Hepatocyte (in vitro differentiated cells): ENCODE data around the gene RHOBTB3. TPM values are rescaled to one million over a fixed set of nuclear protein-coding genes. Genes with fewer than 3 reads are reported as not detected.
"Not testable (repeated sequence)": the region's sequence is repeated elsewhere in the genome, so short reads cannot be mapped to it uniquely, and the experiment has no call there.

Experiments used
- DNase-seq: peaks from one replicate; pipeline ENCODE4 v3.0.0-alpha.2; 2016; ENCODE audit warnings: low spot score
- H2AFZ ChIP-seq: fragments of 200-600 bp; sonication (generic); 2 replicates; pipeline ENCODE4 v1.6.0; 2016; ENCODE audit warnings: antibody characterized with exemption, mild to moderate bottlenecking
- H3K27ac ChIP-seq: fragments of 200-600 bp; sonication (generic); 2 replicates; pipeline ENCODE4 v1.5.1; 2016; ENCODE audit warnings: mild to moderate bottlenecking
- H3K27me3 ChIP-seq: fragments of 200-600 bp; sonication (generic); 2 replicates; pipeline ENCODE4 v1.6.1; 2016
- H3K36me3 ChIP-seq: fragments of 200-600 bp; sonication (generic); replicated peaks from 2 replicates; pipeline ENCODE4 v1.5.1; 2016; ENCODE audit warnings: low read depth; ENCODE audit not compliant: insufficient read depth
- H3K4me1 ChIP-seq: fragments of 200-600 bp; sonication (generic); 2 replicates; pipeline ENCODE4 v1.5.1; 2016; ENCODE audit warnings: mild to moderate bottlenecking, moderate library complexity; ENCODE audit not compliant: insufficient read depth
- H3K4me2 ChIP-seq: fragments of 200-600 bp; sonication (generic); 2 replicates; pipeline ENCODE4 v1.6.0; 2016
- H3K4me3 ChIP-seq: fragments of 200-600 bp; sonication (generic); 2 replicates; pipeline ENCODE4 v1.5.1; 2016; ENCODE audit warnings: mild to moderate bottlenecking
- H3K79me2 ChIP-seq: fragments of 200-600 bp; sonication (generic); 2 replicates; pipeline ENCODE4 v1.6.0; 2017; ENCODE audit warnings: mild to moderate bottlenecking
- H3K9me2 ChIP-seq: fragments of 200-600 bp; sonication (generic); replicated peaks from 2 replicates; pipeline ENCODE4 v1.6.0; 2017; ENCODE audit warnings: mild to moderate bottlenecking; ENCODE audit not compliant: insufficient read depth
- H3K9me3 ChIP-seq: fragments of 200-600 bp; sonication (generic); 2 replicates; pipeline ENCODE4 v1.5.1; 2016; ENCODE audit warnings: low read depth, mild to moderate bottlenecking
- H4K20me1 ChIP-seq: fragments of 200-600 bp; sonication (generic); 2 replicates; pipeline ENCODE4 v1.6.0; 2016; ENCODE audit warnings: mild to moderate bottlenecking; ENCODE audit not compliant: insufficient read depth, poor library complexity, severe bottlenecking
- CTCF ChIP-seq: fragments of 200-600 bp; sonication (generic); IDR thresholded peaks from 2 replicates; pipeline ENCODE4 v1.5.1; 2016; ENCODE audit warnings: antibody characterized with exemption, mild to moderate bottlenecking; ENCODE audit not compliant: poor library complexity
- EZH2 ChIP-seq: fragments of 200-600 bp; sonication (generic); IDR thresholded peaks from 2 replicates; pipeline ENCODE4 v1.6.1; 2016; ENCODE audit warnings: antibody characterized with exemption, mild to moderate bottlenecking, borderline replicate concordance
- EZH2phosphoT487 ChIP-seq: fragments of 200-600 bp; sonication (generic); IDR thresholded peaks from one replicate; pipeline ENCODE4 v1.6.1; 2018; ENCODE audit warnings: antibody characterized with exemption, mild to moderate bottlenecking, low read depth, moderate library complexity; ENCODE audit not compliant: unreplicated experiment, severe bottlenecking
- WGBS: methylation state at CpG from one replicate; pipeline ENCODE4 v1.1.6; 2016; ENCODE audit warnings: low lambda C conversion rate; ENCODE audit errors: missing lambda C conversion rate; 5-methylcytosine and 5-hydroxymethylcytosine counted together
- polyA plus RNA-seq: library from polyadenylated mRNA; unstranded; fragments of >200 nt; fragmentation: Nextera tagmentation; extraction: Ambion mirVana; gene quantifications from 2 replicates; pipeline ENCODE4 v1.2.1, GENCODE V29; 2016
- total RNA-seq: library from RNA; depleted of rRNA; stranded (reverse); fragments of >200 nt; gene quantifications from 2 replicates; pipeline ENCODE4 v1.2.3, GENCODE V29; 2014

Gene RHOBTB3
- total and polyA plus RNA-seq, 2 experiments from 2014 or later, result 91.3 to 126 TPM

GRCh38 chr5:95708876-95709275 is 22.3 kb upstream of the RHOBTB3 start:
- Histone ChIP-seq H3K27me3 (no peaks in the 10 kb centered on the region), H4K20me1 (no peaks in the 10 kb centered on the region), H3K36me3 (no peaks in the 10 kb centered on the region), H3K79me2 (no peaks in the 10 kb centered on the region), H3K4me2 (no peak overlapping the region), H3K4me1 (peaks cover 20% of the 10 kb centered on the region), H3K9me3 (no peaks in the 10 kb centered on the region), H3K27ac (no peak overlapping the region), H3K4me3 (no peak overlapping the region), H2AFZ (no peak overlapping the region), H3K9me2 (no peaks in the 10 kb centered on the region)
- no peak for TF ChIP-seq CTCF
- DNase-seq, result no peak
- WGBS, result 88% methylated on average over 7 of the region's 7 CpGs

GRCh38 chr5:95709967-95710650 is 21.0 kb upstream of the RHOBTB3 start:
- Histone ChIP-seq H3K9me2 (no peaks in the 10 kb centered on the region), H3K9me3 (no peaks in the 10 kb centered on the region), H3K36me3 (no peaks in the 10 kb centered on the region), H3K27me3 (no peaks in the 10 kb centered on the region), H4K20me1 (no peaks in the 10 kb centered on the region), H3K4me2 (peak overlapping the region; percentile 55), H3K4me3 (no peak overlapping the region), H3K4me1 (peaks cover 20% of the 10 kb centered on the region), H3K79me2 (no peaks in the 10 kb centered on the region), H2AFZ (no peak overlapping the region), H3K27ac (peak overlapping the region; percentile 17)
- peak; percentile 78 for DNase-seq
- no peak for TF ChIP-seq EZH2phosphoT487
- TF ChIP-seq EZH2, result no peak
- no peak for TF ChIP-seq CTCF
- 34% methylated on average over 15 of the region's 15 CpGs for WGBS

- 32% methylated on average over 23 of the region's 23 CpGs for whole genome bisulfite sequencing
- not testable (repeated sequence) for H3K27me3 ChIP-seq, H3K79me2 ChIP-seq, H3K9me3 ChIP-seq, H4K20me1 ChIP-seq, H3K4me3 ChIP-seq, H3K36me3 ChIP-seq, H3K9me2 ChIP-seq
- Histone ChIP-seq H3K4me2 (peak overlapping the region; percentile 55), H3K27ac (peak overlapping the region; percentile 17), H2AFZ (peak overlapping the region; percentile 53), H3K4me1 (peaks cover 20% of the 10 kb centered on the region)
- DNase-seq, result peak; percentile 62
Observed at GRCh38 chr5:95710651-95711500, 20.3 kb upstream of the RHOBTB3 start.
